ENCODE measurements around the gene KCND3.

The KCND3 gene

DNA sequence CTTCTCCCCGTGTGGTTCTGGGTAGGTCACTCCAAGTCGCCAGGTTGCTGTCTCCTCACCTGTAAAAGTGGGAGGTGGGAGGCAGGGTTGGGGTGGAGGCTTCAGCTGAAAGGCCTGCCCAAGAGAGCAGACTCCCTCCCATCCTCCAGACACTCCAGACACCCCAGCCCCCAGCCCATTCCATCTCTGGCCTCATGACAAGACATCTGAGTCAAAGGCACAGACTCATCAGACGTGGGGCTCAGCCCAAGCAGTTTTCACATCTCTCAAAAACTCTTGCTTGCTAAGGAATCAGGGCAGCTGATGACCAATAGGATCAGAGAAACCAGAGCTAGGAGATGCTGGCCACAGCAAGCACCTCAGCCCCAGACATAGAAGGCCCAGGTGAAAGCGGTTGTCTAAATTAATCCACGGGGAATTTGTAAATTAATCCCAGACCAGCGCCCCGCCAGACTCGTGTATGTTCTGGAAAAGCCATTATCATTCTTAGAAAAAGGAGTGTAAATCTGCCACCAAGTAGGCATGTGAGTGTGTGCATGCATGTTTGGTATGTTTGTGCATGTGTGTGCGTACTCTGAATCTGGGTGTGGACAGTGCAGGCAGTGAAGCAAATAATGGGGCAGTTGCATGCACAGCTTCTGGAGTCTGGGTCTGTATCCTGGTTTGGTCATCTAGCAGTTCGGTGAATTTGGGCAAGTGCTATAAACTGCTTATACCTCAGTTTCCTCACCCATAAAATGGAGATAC lies 55.2 kb downstream of the KCND3 start:
- DNase-seq (ENCODE audit: insufficient read length), result no peak
- no peak for FAIRE-seq
- TF ChIP-seq POLR2AphosphoS5 (IDR thresholded peaks at IDR 0.05; ENCODE audit: low read depth, low read length) (no peak), TAF1 (IDR thresholded peaks at IDR 0.05; ENCODE audit: borderline replicate concordance, low read depth, low read length) (no peak), POLR2A (IDR thresholded peaks at IDR 0.05; ENCODE audit: low read depth, low read length) (no peak)

DNA sequence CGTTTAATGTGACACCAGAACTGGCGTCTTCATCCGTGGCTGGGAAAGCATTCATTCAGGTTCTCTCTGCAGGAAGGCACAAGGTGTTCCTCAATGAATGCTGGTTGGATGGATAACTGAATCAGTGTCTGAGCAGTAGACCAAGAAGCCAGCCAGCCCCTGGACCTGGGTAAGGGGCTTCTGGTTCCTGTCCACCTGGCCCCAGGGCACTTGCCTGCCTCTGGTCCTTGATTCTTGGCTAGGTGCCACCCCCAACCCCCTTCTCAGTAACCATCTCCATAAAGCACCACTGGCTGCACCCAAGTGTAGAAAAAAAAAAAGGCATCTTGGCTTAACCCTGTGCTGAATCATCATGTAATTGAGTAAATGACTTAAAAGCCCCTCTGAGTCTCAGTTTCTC lies 59.1 kb downstream of the KCND3 start:
- no peak for FAIRE-seq
- DNase-seq (ENCODE audit: insufficient read length), result no peak
- no peak for TF ChIP-seq TAF1 (IDR thresholded peaks at IDR 0.05; ENCODE audit: borderline replicate concordance, low read depth, low read length)
- no peak for TF ChIP-seq POLR2AphosphoS5 (IDR thresholded peaks at IDR 0.05; ENCODE audit: low read depth, low read length)
- no peak for TF ChIP-seq POLR2A (IDR thresholded peaks at IDR 0.05; ENCODE audit: low read depth, low read length)

DNA sequence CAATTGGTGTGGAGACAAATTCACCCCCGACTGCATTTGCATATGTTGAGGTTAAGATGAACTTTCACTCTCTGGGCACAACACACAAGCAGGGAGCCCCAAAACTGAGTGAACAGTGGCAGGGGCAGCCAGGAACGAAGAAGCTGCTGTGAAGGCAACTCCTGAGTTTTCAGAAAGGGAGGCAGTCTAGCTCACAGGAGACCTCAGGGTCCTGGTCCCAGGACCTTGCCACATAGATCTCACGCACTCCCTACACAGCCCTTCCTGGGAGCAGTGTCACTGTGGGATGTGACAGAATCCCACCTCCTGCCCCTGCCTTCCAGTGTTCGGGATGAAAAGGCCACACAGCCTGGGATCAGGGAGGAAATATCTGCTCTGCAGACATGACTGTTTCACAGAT lies 60.9 kb downstream of the KCND3 start:
- FAIRE-seq, result no peak
- TF ChIP-seq TAF1 (IDR thresholded peaks at IDR 0.05; ENCODE audit: borderline replicate concordance, low read depth, low read length) (no peak), POLR2A (IDR thresholded peaks at IDR 0.05; ENCODE audit: low read depth, low read length) (no peak), POLR2AphosphoS5 (IDR thresholded peaks at IDR 0.05; ENCODE audit: low read depth, low read length) (no peak)

DNA sequence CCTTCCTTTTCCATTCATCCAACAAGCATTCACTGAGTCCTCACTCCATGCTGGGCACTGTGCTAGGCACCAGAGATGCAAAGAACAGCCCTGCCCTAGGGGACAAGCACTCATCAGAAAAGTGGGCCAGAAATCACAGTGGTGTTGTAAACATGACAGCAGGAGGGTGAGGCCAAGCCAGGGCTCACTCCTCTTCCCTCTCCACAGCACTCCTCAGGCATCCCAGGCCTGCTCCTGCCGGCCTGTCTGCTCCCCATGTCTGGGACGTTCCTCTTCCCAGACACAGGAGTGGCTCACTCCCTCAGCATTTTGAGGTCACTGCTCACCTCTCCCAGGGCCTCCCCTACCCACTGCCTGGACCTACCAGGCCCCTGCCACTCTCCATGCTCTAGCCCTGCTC lies 61.8 kb downstream of the KCND3 start:
- no peak for FAIRE-seq
- DNase-seq (ENCODE audit: insufficient read length), result no peak
- TF ChIP-seq TAF1 (IDR thresholded peaks at IDR 0.05; ENCODE audit: borderline replicate concordance, low read depth, low read length) (no peak), POLR2A (IDR thresholded peaks at IDR 0.05; ENCODE audit: low read depth, low read length) (no peak), POLR2AphosphoS5 (IDR thresholded peaks at IDR 0.05; ENCODE audit: low read depth, low read length) (no peak)

More for the DNA sequence above, 60.9 kb downstream of the KCND3 start:
- DNase-seq (ENCODE audit: insufficient read length), result no peak

DNA sequence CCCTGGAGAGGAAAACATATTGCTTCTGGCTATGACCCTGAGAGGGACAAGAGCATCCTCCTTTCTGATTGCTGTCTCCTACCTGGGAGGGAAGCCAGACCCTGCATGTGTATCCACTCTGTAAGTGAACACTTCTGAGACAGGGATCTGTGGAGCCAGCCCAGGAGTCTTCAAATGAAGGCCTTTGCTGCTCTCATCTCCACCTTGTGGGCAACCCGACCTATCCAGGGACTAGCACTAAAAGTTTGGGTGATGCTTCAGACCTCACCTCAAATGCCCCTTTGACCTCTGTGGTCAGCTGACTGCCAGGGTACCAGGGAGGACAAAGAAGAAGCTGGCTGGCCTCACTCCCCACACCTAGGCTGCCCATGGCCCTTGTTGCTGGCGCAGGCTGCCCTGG lies 64.7 kb downstream of the KCND3 start:
- FAIRE-seq (no peak), DNase-seq (ENCODE audit: insufficient read length) (no peak)
- TF ChIP-seq POLR2AphosphoS5 (IDR thresholded peaks at IDR 0.05; ENCODE audit: low read depth, low read length) (no peak), TAF1 (IDR thresholded peaks at IDR 0.05; ENCODE audit: borderline replicate concordance, low read depth, low read length) (no peak), POLR2A (IDR thresholded peaks at IDR 0.05; ENCODE audit: low read depth, low read length) (no peak)

DNA sequence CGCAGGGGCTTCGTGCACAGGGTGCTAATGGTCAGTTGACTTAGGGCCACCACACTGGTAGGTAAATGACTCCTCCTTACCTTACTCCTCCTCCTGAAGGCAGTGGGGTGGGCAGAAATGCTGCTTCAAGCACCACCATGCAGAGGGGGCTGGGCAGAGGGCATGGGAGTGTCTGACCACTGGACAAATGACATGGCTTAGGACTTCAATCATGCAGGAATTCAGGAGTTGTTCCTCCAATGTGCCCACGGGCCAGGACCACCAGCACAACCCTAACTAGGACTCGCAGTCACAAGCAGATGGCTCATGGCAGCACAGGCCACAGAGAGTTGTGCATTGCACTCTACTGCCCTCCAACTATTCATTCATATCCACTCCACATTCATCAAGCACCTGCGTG lies 65.7 kb downstream of the KCND3 start:
- FAIRE-seq, result no peak
- DNase-seq (ENCODE audit: insufficient read length), result no peak
- TF ChIP-seq POLR2A (IDR thresholded peaks at IDR 0.05; ENCODE audit: low read depth, low read length), result no peak
- TF ChIP-seq POLR2AphosphoS5 (IDR thresholded peaks at IDR 0.05; ENCODE audit: low read depth, low read length), result no peak
- TF ChIP-seq TAF1 (IDR thresholded peaks at IDR 0.05; ENCODE audit: borderline replicate concordance, low read depth, low read length), result no peak

DNA sequence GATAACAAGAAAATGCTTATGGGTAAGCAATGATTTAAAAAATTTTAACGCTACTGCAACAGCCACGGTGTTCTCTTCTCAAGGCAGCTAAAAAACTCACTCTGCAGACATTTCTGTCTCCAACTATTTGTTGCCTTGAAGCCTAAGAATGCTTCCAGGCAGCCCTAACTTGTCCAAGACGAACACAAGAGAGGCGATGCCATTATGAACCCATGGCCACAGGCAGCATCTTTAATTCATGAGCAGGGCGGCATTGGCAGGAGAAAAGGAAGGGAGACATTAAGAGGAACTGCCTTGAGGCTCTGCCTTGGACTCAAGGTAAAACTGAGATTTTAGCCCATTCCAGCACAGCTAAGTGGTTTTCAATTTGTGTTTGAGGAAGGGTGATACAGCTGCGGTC lies 67.5 kb downstream of the KCND3 start:
- no peak for DNase-seq (ENCODE audit: insufficient read length)
- no peak for FAIRE-seq
- no peak for TF ChIP-seq TAF1 (IDR thresholded peaks at IDR 0.05; ENCODE audit: borderline replicate concordance, low read depth, low read length)
- no peak for TF ChIP-seq POLR2A (IDR thresholded peaks at IDR 0.05; ENCODE audit: low read depth, low read length)
- no peak for TF ChIP-seq POLR2AphosphoS5 (IDR thresholded peaks at IDR 0.05; ENCODE audit: low read depth, low read length)

DNA sequence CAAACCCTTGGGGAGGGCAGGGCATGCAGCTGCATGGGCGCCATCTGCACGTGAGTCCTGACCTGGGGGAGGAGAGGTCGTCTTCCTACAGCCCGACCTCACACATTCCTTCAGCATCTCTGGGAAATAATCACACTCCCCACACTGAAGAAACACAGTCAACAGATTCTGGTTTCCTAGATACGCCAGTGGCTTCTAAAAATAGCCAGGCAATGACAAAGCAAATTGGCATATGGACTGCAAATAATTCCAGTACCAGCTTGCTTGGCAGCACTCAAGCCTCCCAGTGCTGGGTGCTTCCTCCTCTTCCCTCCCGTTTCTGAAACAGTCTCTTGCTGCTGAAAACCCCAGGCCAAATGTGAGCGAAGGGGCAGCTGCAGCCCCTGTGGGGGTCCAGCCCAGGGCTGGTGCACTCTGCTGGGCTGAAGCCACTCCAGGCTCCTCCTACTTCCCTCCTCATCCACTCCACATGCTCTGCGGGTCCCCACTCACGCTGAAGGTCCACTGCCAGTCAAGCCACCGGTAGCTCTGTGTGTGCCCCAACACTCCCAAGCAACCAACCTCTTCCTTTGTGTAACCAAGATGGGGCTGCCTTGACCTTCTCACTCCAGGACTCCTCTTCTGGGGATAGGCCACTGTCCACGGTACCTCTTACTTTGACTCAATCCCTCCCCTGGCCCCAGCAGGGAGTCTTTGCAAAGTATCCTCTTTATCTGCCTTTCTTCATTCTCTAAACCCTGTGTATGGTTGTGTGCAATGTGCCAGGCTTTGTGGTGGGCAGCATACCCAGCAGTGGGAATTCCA lies 69.0 kb downstream of the KCND3 start:
- FAIRE-seq (no peak), DNase-seq (ENCODE audit: insufficient read length) (no peak)
- TF ChIP-seq POLR2A (IDR thresholded peaks at IDR 0.05; ENCODE audit: low read depth, low read length) (no peak), TAF1 (IDR thresholded peaks at IDR 0.05; ENCODE audit: borderline replicate concordance, low read depth, low read length) (no peak), POLR2AphosphoS5 (IDR thresholded peaks at IDR 0.05; ENCODE audit: low read depth, low read length) (no peak)

DNA sequence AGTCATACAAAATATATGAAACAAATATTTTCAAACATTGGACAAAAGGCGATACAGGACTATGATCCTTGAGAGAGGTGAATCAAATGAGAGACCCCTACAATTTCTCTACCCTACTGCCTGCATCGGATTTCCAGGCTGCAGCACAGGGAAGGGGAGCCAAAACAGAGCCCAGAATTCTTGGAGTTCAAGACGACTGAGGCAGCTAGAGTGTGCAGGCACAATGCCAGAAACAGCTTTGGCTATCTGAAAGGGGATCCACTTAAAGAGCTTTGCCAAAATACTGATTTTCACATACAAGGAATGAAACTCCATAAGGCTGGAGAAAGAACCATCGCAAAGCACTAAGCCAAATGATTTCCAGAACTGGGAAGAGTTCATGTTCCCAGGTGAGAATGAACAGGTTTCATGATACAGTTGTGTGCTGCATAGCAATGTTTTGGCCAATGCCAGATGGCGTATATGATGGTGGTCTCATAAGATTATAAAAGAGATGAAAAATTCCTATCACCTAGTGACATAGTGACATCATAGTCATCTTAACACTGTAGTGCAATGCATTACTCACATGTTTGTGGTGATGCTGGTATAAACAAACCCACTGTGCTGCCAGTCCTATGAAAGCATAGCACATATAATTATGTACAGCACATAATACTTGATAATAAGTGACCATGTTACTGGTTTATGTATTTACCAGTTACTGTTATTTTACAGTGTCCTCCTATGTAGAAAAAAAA lies 77.5 kb downstream of the KCND3 start:
- no peak for DNase-seq (ENCODE audit: insufficient read length)
- TF ChIP-seq POLR2A (IDR thresholded peaks at IDR 0.05; ENCODE audit: low read depth, low read length) (no peak), POLR2AphosphoS5 (IDR thresholded peaks at IDR 0.05; ENCODE audit: low read depth, low read length) (no peak), TAF1 (IDR thresholded peaks at IDR 0.05; ENCODE audit: borderline replicate concordance, low read depth, low read length) (no peak)
- no peak for FAIRE-seq

DNA sequence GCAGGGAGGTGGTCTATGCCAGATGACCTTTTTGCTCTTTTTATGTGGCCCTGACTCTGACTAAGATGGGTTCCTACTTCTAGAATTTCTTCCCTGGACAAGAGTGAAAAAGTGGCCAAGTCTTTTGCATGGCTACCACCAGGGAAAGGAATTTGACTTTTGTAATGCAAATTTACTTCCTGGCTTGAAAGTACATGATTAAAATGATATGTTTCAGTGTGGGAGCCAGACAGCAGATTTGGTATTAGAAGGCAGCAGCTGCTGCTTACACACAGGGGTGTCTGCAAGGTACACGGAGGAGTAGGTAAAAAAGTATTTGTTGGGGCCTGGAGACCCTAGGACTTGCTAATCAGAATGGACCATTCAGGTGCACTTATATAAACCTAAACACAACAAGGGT lies 78.4 kb downstream of the KCND3 start:
- FAIRE-seq (no peak), DNase-seq (ENCODE audit: insufficient read length) (no peak)
- no peak for TF ChIP-seq TAF1 (IDR thresholded peaks at IDR 0.05; ENCODE audit: borderline replicate concordance, low read depth, low read length)
- TF ChIP-seq POLR2A (IDR thresholded peaks at IDR 0.05; ENCODE audit: low read depth, low read length), result no peak

DNA sequence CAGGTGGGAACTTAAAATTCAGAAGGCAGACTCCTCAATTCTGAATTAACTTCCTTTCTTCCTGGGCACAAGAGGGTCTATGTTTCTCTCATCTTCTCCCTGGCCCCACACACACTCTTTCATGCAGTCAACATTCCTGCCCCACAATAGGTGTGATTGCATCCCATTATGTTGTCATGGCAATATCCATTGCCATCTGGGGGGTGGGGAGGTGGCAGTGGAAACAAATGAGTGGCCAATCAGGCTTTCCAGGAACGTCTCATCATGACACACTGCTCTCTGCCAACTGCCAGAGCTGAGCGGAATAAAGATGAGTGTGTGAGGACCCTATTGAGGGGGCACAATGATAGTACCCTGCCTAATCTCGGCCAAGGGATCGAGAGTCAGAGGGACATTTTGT lies 80.4 kb downstream of the KCND3 start:
- no peak for DNase-seq (ENCODE audit: insufficient read length)
- TF ChIP-seq POLR2A (IDR thresholded peaks at IDR 0.05; ENCODE audit: low read depth, low read length), result no peak
- TF ChIP-seq POLR2AphosphoS5 (IDR thresholded peaks at IDR 0.05; ENCODE audit: low read depth, low read length), result no peak
- TF ChIP-seq TAF1 (IDR thresholded peaks at IDR 0.05; ENCODE audit: borderline replicate concordance, low read depth, low read length), result no peak
- no peak for FAIRE-seq

All from GM12892 (cell line).